ENCODE data around the gene CA5A. TPM values are rescaled to one million over a fixed set of nuclear protein-coding genes. Genes with fewer than 3 reads are reported as not detected.
"Not testable (repeated sequence)": the region's sequence is repeated elsewhere in the genome, so short reads cannot be mapped to it uniquely, and the experiment has no call there.

Gene CA5A
- total RNA-seq, 1 experiment from 2014 or later: not detected

DNA sequence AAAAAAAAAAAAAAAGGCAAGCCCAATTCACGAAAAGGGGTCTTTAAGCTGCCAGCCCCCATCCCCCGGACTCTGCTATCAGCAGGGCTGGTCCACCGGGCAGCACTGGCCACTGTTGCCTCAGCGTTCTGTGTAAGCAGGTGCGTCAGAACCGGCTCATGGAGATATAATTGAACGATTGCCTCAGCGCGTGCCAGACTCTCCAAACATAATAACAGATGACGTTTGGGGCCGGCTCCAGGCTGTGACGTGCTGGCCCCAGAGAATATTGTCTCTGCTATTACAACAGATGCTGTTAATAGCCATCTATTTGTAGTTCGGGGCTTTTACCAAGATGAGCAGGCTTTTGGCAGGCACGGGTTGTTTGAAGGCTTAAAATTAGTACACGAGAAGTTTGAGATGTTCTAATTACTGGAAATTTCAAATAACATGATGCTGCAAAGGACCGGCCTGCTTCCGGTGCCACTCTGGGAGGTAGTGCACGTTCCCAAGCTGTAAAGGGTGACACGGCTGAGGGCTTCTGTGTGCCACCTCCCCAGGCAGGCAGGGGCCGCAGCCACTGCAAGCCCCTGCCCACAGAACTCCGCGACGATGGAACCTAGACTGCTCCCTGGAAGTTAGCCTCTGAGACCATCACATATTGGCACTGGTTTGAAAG lies 25.1 kb downstream of the CA5A start:
- H3K9me3 ChIP-seq (replicated peaks); H3K4me1 ChIP-seq; H3K27ac ChIP-seq; H3K4me3 ChIP-seq; H3K36me3 ChIP-seq; H3K27me3 ChIP-seq: not testable (repeated sequence)
- DNase-seq: peak in 1 of 2 experiments; percentile 11

DNA sequence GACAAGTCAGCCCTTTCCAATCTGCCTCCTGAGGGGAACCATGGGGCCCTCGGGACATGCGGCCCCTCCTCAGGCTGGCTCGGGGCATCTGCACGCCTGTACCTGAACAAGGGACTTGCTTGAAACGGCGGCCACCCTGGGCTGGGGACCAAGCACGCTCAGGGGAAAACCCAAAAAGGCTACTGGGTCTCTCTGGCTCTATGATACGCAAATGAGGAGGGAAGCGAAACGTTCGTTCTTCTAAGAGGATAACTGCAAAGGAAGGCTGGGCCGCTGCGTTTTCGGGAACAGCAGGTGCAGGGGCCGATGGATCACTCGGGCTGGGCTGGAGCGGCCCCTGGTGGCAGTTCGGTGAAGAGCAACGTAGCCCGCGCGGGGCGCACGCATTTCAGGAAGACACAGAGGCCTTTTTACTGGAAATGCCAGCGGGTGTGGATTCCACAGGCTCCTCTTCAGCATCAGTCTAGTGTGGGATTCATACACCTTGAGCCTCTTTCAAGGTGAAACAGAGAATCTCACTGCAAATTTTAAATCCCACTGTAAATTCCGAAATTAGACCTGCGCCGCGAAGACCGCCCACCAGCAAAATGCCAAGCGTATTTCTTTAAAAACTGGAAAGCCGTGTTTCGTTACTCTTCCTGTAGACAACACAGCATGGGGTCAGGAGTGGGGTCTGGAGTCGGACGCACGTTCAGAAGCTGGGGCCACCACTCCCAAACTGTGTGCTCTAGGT lies 27.0 kb downstream of the CA5A start:
- H3K4me1 ChIP-seq; H3K4me3 ChIP-seq; H3K27ac ChIP-seq; H3K27me3 ChIP-seq; H3K36me3 ChIP-seq; H3K9me3 ChIP-seq (replicated peaks): not testable (repeated sequence)
- DNase-seq: peak; percentile 55 to 73

- H3K4me1 ChIP-seq; H3K36me3 ChIP-seq; H3K4me3 ChIP-seq; H3K9me3 ChIP-seq (replicated peaks); H3K27ac ChIP-seq; DNase-seq; H3K27me3 ChIP-seq: not testable (repeated sequence)
Measured at GRCh38 chr16:87908101-87908500, 28.2 kb downstream of the CA5A start.

DNA sequence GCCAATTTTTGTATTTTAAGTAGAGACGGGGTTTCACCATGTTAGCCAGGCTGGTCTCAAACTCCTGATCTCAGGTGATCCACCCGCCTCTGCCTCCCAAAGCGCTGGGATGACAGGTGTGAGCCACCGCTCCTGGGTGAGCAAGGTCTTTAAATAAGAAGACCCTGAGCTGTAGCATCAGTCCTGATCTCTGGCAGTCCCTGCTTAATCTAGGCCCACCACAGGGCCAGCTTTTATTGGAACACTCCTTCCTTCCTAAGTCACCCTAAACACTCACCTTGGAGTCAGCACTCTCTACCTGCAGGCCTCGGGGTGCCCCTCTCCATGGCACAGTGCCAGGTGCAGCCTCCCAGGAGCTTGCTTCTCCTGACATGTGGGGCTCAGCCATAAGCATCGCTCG lies 30.8 kb downstream of the CA5A start:
- not testable (repeated sequence) for H3K4me3 ChIP-seq, DNase-seq

DNA sequence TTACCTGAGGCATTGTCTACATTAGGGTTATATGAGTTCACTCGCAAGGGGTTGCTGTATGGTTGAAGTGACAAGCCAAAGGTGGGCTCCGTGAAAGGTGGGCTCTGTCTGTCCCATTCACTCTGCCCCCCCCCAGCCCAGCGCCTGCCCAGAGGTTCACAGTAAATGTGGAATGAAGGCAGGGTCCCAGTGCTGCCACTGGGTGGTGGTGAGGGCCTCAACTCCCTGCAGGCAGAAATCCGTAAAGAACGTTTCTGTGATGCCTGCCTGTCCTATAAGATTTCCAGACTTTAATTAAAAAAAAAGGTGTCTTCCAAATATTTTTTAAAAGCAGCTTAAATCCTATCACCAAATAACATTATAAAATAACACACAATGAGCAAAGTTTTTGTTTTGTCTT lies 31.4 kb downstream of the CA5A start:
- H3K9me3 ChIP-seq (replicated peaks); H3K36me3 ChIP-seq; H3K27ac ChIP-seq; H3K4me3 ChIP-seq; DNase-seq; H3K4me1 ChIP-seq; H3K27me3 ChIP-seq: not testable (repeated sequence)

More for the DNA sequence above, 30.8 kb downstream of the CA5A start:
- not testable (repeated sequence) for H3K4me1 ChIP-seq; H3K36me3 ChIP-seq; H3K9me3 ChIP-seq (replicated peaks); H3K27ac ChIP-seq; H3K27me3 ChIP-seq

DNA sequence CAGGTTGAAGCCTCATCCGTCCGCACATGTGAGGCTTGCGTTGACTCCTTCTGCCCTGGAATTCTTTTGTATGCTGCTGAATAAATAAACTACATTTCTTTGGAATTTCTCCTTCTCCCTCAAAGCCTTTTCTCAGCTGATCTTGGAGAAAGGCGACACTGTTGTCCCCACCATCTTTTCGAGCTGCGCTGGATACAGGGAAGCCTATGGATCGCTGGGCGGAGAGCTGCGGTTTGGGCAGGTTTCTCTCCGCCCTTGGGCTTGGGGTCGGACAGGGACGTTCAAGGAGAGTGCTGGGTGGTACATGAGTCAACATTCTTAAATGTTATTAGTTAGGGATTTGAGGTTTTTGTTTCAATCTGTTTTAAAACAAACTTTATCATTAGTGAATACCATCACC lies 35.8 kb downstream of the CA5A start:
- H3K9me3 ChIP-seq (replicated peaks); H3K4me3 ChIP-seq; H3K27me3 ChIP-seq; DNase-seq; H3K36me3 ChIP-seq; H3K27ac ChIP-seq; H3K4me1 ChIP-seq: not testable (repeated sequence)

DNA sequence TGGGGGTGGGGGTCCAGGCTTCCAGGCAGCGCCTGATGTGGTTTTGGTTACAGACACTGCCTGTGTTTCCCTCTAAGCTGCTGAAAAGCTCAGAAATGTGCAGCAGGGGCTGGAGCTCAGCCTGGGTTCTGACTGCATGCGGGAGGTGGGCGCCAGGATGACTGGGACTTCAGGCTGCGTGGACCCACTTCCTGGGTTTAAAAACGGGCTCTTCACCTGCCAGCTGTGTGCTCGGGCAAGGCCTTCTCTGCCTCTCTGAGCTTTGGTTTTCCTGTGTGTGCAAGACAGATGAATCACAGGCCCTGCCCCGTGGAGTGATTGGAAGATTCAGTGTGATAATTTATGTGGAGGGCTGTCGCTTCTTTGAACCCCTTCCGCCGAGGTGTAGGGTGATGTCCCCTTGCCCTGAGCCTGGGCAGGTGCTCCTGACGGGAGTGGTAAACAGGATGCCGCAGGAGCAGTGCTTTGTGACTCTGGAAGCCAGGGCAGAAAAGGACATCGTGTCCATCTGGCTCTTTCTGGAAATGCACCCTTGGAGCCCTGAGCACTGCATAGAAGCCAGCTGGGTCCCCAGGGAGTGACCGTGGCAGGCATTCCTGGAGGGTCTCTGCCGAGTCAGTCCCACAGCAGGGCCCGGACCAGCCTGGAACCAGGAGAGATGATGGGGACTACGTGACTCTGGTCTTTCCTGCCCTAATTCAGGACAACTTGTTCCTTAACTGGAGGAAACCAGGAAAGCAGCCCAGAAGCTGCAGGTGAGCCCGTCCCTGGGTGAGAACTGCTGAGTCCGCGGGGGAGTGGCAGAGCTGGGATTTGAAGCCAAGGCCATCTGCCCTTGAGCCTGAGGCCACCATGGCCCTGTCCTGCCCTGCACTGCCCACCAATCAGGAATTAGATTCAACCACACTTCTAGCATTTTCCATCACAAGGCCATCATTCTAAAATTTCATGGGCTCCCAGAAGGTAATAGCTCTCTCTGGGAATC lies 38.5 kb downstream of the CA5A start:
- Histone ChIP-seq H3K27ac (no peak overlapping the region), H3K9me3 (replicated peaks) (no peaks in the 10 kb centered on the region), H3K4me1 (no peaks in the 10 kb centered on the region), H3K27me3 (no peaks in the 10 kb centered on the region), H3K4me3 (no peak overlapping the region), H3K36me3 (no peaks in the 10 kb centered on the region)
- no peak for DNase-seq

- H3K36me3 ChIP-seq; H3K4me3 ChIP-seq; H3K4me1 ChIP-seq; DNase-seq; H3K27ac ChIP-seq; H3K9me3 ChIP-seq (replicated peaks); H3K27me3 ChIP-seq: not testable (repeated sequence)
Measured at GRCh38 chr16:87896924-87897520, 39.3 kb downstream of the CA5A start.

DNA sequence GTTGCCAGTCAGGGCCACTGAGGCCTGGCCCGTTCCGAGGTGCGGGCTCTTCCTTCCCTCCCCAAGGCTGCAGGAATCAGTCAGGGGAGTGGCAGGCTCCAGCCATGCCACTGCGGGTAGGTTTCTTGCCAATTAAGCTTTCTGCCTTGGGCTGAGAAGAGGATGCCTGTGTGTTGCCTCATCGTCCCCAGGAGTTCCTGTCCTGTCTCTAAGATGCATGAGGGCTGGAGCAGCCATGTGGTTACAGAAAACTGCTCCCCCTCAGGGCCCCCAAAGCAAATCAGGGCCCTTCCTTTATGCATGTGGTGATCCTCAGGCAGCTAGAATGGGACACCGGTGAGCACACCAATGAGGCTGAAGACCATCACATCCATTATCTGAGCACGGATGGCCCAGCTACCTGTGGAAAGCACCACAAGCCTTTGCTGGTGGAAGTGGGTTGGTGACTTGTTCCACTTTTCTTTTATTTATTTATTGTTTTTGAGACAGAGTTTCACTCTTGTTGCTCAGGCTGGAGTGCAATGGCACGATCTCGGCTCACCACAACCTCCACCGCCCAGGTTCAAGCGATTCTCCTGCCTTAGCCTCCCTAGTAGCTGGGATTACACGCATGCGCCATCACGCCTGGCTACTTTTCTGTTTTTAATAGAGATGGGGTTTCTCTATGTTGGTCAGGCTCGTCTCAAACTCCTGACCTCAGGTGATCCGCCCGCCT lies 40.0 kb downstream of the CA5A start:
- not testable (repeated sequence) for H3K9me3 ChIP-seq (replicated peaks); H3K27me3 ChIP-seq; H3K36me3 ChIP-seq; H3K4me3 ChIP-seq; DNase-seq; H3K4me1 ChIP-seq; H3K27ac ChIP-seq

GRCh38 chr16:87895641-87896141 lies 40.6 kb downstream of the CA5A start:
- H3K36me3 ChIP-seq: no peaks in the 10 kb centered on the region
- H3K4me3 ChIP-seq: no peak overlapping the region
- H3K4me1 ChIP-seq: no peaks in the 10 kb centered on the region
- no peaks in the 10 kb centered on the region for H3K9me3 ChIP-seq (replicated peaks)
- no peak overlapping the region for H3K27ac ChIP-seq
- no peaks in the 10 kb centered on the region for H3K27me3 ChIP-seq
- no peak for DNase-seq

- not testable (repeated sequence) for H3K27ac ChIP-seq; H3K9me3 ChIP-seq (replicated peaks); DNase-seq; H3K4me3 ChIP-seq; H3K4me1 ChIP-seq; H3K36me3 ChIP-seq; H3K27me3 ChIP-seq
Measured at GRCh38 chr16:87894005-87894404, 42.3 kb downstream of the CA5A start.

DNA sequence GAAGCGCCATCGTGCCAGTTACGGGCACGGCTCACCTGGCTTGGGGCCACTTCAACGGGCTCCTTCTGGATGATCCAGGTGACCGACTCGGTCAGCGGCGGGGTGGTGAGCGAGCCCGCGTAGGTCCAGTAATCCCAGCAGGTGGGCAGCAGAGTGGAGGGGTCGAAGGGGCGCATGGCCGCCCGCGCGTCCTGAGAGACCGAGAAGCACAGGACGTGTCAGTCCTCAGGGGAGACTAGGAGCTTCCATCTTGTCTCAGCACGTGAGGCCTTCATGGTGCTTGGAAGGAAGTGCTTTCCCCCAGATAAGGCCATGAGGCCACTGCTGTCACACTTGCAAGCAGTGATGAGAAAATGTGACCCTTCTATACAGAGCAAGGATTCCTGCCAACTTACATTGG lies 44.6 kb downstream of the CA5A start:
- no peaks in the 10 kb centered on the region for H3K27me3 ChIP-seq
- no peak for DNase-seq
- H3K9me3 ChIP-seq (replicated peaks): no peaks in the 10 kb centered on the region
- no peak overlapping the region for H3K27ac ChIP-seq
- no peaks in the 10 kb centered on the region for H3K36me3 ChIP-seq
- no peaks in the 10 kb centered on the region for H3K4me1 ChIP-seq
- H3K4me3 ChIP-seq: no peak overlapping the region

GRCh38 chr16:87889762-87890161 lies 46.6 kb downstream of the CA5A start:
- DNase-seq; H3K27ac ChIP-seq; H3K27me3 ChIP-seq; H3K36me3 ChIP-seq; H3K4me1 ChIP-seq; H3K9me3 ChIP-seq (replicated peaks); H3K4me3 ChIP-seq: not testable (repeated sequence)

GRCh38 chr16:87888346-87888745 lies 48.0 kb downstream of the CA5A start:
- H3K36me3 ChIP-seq; H3K27me3 ChIP-seq; H3K4me1 ChIP-seq; DNase-seq; H3K9me3 ChIP-seq (replicated peaks); H3K27ac ChIP-seq; H3K4me3 ChIP-seq: not testable (repeated sequence)
